Measurements from ENCODE around the gene VIT.
"Not testable (repeated sequence)": the region's sequence is repeated elsewhere in the genome, so short reads cannot be mapped to it uniquely, and the experiment has no call there.

The VIT gene

GRCh38 chr2:36808386-36809068 is 112.0 kb downstream of the VIT start:
- ATAC-seq: no peak

- no peak for ATAC-seq
Measured at GRCh38 chr2:36809069-36809445, 112.5 kb downstream of the VIT start.

DNA sequence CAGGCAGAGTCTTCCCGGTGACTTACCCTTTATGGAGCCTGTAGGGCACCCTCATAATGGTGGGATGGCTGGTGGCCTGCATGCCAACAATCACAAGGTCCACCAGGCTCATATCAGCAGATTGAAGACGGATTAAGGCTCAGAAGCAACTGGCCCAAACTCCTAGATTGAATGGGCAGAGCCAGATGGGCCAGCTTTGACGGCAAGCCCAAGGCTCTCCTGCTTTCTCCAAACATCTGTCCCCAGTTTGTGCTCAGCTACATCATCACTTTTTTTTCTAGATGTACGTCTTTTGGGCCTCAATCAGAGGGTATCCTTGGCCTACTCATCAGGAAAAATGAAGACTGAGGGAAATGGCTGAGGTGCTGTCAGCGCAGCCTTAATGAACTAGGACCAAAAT is 114.6 kb downstream of the VIT start:
- no peak for ATAC-seq

GRCh38 chr2:36812196-36812595 is 115.7 kb downstream of the VIT start:
- no peak for ATAC-seq

DNA sequence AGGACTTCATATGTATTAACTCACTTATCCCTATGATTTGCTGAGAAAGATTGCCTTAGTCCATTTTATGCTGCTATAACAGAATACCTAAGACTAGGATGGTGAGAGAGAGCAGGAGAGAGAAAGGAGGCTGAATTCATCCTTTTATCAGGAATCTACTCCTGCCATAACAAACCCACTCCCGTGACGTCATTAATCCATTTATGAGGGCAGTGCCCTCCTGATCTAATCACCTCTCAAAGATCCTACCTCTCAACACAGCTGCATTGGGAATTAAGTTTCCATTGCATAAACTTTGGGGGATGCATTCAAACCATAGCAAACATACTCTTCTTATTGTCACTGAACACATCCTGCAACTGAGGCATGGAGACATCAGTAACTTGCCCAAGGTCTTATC is 122.0 kb downstream of the VIT start:
- ATAC-seq: no peak

- ATAC-seq: no peak
Measured at GRCh38 chr2:36819095-36819711, 122.7 kb downstream of the VIT start.

- no peak for ATAC-seq
Measured at GRCh38 chr2:36820942-36821605, 124.6 kb downstream of the VIT start.

GRCh38 chr2:36823862-36824261 is 127.4 kb downstream of the VIT start:
- ATAC-seq: no peak

DNA sequence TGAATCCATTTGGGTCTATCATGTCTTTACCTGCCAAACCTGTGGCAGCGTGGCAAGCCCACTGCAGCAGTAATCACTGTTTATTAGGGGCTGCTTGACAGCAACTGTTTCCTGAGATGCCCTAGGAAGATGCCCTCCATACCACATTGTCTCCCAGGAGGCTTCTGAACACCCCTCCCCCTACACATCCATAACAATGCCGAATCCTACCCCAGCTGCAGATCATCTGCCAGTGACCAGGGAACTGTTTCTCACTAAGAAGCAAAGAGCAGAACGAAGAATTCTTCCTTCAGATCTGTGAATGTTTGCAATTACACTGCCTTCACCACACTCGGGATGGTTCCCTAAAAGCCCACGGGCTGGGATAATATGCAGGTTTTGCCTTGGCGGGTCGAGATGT is 127.8 kb downstream of the VIT start:
- ATAC-seq: no peak

DNA sequence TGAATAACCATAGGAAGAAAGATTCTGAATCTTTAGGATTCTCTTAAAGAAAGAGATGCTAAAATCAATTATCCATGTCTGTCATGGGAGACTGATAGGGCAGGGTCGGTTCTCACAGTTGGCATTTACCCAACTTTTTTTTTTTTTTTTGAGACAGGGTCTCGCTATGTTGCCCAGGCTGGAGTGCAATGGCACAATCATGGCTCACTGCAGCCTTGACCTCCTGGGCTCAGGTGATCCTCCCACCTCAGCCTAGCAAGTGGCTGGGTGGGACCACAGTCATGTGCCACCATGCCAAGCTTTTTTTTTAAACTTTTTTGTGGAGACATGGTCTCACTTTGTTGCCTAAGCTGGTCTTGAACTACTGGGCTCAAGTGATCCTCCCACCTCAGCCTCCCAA is 128.2 kb downstream of the VIT start:
- not testable (repeated sequence) for ATAC-seq

DNA sequence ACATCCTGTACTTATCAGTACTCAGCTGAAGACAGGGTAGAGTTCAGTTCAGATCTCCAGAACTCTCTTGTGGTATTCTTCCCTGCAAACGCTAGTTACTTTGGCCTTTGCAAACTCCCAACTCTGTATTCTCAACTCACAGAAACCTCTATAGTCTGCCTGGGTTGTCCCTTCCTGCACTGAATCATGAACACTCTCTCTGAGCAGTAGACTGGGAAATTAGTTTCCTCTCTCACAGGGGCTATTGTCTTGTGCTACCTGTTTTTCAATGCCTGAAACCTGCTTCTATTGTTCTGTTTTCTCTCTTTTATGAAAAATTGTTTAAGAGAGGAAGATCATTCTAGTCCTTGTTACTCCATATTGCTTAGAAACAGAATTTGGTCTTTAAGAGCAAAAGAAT is 134.7 kb downstream of the VIT start:
- no peak for ATAC-seq

DNA sequence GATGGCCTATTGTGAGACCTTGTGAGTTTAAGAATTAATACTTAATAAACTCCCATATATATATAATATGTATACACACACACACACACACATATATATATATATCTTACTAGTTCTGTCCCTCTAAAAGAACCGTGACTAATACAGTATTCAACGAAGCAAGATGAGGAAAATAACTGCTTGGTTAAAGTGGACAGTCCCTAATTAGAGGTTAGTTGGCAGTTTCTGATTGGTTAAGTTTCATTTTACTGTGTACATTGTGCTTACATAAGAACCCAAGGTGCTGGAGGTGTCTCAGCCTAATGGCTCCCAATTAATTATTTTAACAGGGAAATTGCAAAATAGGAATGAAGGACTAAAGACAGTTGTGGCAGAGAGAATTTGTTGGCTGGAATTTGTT is 137.7 kb downstream of the VIT start:
- ATAC-seq: no peak

DNA sequence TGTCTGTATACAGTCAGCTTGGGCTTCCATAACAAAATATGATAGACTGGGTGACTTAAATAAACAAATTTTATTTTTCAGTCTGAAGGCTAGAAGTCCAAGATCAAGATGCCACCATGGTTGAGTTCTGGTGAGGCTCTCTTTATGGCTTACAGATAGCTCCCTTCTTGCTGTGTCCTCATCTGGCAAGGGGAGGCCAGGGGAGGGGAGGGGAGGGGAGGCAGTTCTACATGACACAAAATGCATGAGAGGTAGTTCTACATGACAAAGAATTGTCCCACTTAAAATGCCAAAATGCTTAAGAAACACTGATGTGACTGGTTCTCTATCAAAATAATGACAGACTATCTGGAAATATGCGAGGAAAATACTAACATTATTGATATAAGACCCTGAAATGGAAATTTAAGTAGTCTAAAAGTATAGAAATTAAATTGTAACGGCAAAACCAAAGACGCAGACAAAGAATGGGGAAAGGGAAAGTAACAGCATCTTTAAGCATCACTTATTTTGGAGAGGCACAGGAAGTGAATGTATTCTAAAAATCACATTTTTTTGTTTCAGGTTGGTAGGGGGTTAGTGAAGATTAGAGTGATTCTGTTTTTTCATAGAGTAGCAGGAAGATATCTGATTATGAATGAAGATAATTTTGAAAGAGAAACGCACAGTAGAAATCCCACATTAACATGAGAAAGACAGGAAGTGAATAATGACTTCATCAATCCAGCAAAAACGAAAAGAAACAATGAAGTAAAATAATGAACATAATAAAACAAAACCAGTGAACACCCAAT is 138.4 kb downstream of the VIT start:
- ATAC-seq: no peak

DNA sequence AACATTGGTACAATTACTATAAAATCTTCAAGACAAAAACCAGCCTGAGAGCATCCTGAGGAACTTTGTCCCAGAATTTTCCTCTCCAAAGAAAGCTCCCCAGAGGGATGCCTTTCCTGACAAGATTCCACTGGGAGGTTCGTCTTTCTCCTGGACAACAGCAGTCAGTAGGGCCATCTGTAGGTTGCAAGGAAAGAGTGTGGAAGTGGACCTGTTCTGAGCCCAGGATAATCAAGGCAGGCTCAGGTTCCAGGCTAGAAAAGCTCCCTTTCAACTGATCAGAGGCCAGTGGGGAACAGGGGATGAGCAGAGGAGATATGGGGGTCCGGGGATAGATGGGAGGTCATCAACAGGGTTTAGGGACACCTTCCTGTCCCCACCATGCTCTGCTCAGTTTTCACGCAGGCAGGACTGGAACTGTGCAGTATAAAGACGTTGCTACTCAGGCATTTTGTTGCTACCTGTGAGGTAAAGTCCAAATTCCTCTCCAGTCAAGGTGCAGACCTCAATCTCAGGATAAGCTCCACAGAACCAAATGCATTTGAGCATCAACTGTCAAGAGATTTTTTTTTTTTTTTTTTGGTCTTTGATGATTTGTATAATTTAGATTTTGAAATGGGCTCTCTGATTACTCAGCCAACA is 143.6 kb downstream of the VIT start:
- ATAC-seq: no peak

GRCh38 chr2:36843838-36844237 is 147.3 kb downstream of the VIT start:
- no peak for ATAC-seq

DNA sequence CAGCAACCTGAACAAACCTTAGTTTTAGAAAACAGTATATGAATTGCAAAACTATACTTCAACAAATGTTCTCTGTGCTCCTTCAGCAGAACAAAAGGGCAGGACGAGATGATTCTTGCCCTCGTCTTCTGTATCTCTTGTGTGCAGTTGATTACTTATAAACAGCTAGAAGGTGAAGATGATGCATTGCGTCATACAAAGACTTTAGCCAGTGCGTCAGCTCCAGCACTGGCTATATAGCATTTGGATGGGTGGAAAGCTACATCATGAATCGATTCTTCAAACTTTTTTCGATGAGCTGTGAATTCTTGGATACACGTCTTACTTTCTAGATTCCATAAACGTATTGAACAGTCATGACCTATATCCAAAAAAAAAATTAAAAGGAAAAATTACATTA is 152.8 kb downstream of the VIT start:
- no peak for ATAC-seq

DNA sequence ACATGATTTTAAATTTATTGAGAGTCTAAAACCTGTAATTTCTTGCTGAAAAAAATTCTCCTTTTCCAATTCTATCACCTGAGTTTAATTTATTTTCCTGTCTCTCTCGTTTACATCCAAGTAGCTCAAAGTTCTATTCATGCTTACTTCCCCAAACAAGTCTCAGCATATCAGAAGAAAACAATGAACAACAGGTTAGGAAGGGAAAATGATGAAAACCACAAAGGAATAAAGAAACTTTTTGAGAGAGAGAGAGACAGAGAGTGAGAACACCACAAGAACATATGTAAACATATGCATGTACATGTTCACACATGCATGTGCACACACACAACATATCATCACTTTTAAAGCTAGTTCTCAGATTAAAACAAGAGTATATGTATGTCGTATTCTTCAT is 157.7 kb downstream of the VIT start:
- ATAC-seq: no peak

DNA sequence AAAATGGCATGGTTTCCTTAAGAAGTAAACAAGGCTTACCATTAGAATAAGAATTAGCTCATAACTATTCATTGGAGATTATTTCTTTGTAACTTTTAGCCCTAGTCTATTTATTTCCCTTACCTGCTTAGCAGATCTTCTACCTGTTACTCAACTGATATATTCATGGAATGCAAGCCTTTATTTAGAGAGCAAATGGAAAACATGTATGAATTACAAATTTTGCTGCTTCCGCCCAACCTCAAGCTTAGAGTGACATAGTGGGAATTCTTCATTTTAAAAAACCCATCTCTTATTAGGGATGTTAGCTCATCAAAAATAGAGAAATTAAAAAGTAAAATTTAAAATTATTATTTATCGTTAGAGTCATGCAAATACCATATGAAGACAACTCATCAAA is 158.9 kb downstream of the VIT start:
- no peak for ATAC-seq

- ATAC-seq: no peak
Measured at GRCh38 chr2:36857713-36858112, 161.2 kb downstream of the VIT start.

DNA sequence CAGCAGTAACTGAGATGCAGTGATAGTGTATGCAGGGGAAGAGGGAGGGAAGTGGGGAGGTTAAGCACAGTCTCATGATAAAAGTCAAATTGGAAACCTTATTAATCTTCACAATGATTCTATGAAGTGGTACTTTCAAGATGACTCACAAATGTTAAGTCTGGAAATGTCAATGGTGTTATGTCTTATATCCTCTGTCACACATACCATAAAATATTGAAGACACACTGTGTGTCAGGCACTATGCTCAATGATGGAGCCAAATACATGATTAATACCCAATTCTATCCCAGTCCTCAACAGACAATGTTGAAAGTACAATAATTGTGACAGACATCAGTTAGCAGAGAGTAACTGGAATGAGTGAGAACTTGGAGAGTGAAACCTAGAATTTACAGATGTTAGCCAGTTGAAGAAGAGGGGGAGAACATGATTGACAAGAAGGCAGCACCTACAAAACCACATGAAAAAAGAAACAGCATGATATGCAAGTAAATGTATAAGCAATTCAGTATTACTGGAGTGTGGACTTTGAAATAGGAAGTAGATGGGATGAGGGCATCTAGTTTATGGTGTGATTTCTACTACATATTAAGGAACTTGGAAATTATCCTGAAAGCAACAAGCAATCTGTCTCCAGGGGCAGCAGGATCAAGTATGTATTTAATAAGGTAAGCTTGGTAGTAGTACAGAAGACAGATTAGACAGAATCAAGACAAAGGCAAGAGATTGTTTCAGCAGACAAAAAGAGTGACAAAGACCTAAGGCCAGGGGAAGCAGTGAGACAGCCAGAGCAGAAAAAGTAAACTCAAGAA is 162.3 kb downstream of the VIT start:
- ATAC-seq: peak; percentile 69 to 76

DNA sequence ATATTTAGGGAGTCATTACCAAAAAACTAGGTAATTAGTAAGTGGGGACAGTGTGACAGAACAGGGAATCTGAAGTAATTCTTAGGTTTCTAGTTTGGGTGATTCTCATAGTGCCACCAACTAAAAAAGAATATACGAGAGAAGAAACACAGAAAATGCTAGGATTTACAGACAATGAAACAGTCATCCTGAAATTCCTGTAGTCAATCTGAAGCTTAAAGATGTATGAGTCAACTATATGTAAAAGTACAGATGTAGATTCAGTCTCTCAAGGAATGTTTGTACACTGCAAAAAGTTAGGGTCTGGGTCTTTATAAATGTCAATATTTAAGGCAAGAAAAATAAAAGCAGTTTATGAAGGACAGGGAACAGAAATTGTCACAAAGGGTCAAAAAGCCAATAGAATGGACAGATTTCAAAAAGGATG is 162.9 kb downstream of the VIT start:
- ATAC-seq: peak in 1 of 2 donors; percentile 14

- no peak for ATAC-seq
Measured at GRCh38 chr2:36861896-36862295, 165.4 kb downstream of the VIT start.

All from activated CD4-positive, CD25-positive, alpha-beta regulatory T cell treated with anti-CD3 and anti-CD28 coated beads, Interleukin-2, amount 50 U/mL, for 24 hours (primary cell).